NOMO-1 treated with dmso at 0.1 percent for 144 hours (cell line): ENCODE data around the gene RAPGEF2.
"Not testable (repeated sequence)": the region's sequence is repeated elsewhere in the genome, so short reads cannot be mapped to it uniquely, and the experiment has no call there.

Experiments
- DNase-seq: peaks from one replicate; lab custom pipeline; 2025; ENCODE audit not compliant: unreplicated experiment; lab: John Stamatoyannopoulos, UW

RAPGEF2 gene

DNA sequence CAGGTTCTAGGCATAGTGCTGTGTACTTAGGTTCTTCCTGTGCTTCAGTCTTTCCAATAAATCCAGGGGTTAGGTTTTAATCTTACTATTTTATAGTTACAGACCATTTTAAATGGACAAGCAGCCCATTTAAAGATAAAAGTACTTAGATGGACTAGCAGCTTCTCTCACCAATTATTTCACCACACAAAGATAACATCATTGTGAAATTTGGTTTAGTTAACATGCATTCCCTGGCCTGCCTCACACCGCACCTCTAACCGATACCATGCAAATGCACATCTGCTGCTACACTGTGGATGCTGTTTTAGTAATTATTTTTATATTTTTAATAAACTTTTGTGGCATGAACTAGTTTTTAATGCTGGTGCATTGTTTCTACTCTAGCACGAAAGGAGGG, 252.6 kb downstream of the RAPGEF2 start:
- no peak for DNase-seq

DNA sequence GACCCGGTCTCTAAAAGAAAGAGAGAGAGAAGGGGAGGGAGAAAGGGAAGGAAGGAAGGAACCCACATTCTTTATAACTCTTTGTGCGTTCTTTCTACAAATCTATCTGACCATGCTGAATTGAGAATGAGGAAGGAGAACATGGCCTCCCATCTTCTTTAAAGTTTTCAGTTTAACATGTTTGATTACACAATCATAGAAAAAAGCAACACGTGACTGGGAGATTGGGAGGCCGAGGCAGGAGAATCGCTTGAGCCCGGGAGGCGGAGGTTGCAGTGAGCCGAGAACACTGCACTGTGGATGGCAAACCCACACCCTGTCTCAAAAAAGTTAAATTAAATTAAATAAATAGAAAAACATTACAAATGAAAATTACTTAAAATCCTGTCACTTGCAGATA, 254.5 kb downstream of the RAPGEF2 start:
- no peak for DNase-seq

DNA sequence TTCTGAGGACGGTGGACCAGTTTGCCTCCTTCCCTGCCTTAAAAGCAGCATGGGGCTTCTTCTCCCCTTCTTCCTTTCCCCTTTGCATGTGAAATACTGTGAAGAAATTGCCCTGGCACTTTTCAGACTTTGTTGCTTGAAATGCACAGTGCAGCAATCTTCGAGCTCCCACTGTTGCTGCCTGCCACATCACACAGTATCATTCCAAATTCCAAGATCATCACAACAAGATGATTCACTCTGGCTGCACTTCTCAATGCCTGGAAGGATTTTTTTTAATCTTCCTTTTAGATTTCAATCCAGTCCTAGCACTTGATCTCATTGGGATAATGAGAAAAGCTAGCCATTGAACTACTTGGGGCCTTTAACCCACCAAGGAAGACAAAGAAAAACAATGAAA, 255.3 kb downstream of the RAPGEF2 start:
- DNase-seq, result no peak

DNA sequence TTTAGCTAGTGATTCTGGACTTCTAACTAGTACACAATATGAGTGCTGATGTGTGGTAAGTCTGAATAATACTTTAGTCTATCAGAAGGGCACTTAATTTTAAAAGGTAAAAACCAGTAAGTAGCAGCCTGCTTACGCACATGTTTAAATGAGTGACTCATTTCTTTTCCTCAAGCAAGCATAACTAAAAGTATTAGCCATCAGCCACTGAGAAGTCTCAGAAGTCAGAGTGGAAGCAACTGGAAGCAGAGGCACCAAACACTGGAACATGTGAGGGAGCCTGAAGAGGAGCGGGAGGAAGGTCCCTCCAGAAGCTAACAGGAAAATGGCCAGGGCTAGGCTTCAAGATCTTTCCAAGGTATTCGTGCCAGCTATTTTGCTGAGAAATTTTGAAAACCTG, 257.7 kb downstream of the RAPGEF2 start:
- DNase-seq, result no peak

GRCh38 chr4:159363361-159363760, 260.5 kb downstream of the RAPGEF2 start:
- DNase-seq, result no peak

- DNase-seq, result no peak
Observed at GRCh38 chr4:159366966-159367780, 264.3 kb downstream of the RAPGEF2 start.

GRCh38 chr4:159367781-159368080, 264.9 kb downstream of the RAPGEF2 start:
- DNase-seq, result no peak

GRCh38 chr4:159368320-159368719, 265.4 kb downstream of the RAPGEF2 start:
- no peak for DNase-seq

DNA sequence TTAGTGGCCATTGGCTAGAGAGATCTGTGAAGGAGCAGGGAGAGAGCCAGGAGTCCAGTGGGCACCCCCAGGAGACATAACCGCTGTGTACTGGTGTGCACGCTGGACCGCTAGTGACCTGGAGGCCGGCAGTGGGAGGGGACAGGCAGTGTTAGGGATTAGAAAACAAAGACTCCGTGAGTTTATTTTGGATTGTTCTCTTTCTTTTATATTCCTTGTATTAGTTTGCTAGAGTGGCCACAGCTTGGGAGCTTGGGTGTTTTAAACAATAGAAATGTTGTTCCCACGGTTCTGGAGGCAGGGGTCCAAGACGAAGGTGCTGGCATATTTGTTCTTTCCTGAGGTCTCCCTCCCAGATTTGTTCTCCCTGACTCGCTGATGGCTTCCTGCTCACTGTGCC, 266.4 kb downstream of the RAPGEF2 start:
- DNase-seq, result no peak

- DNase-seq, result no peak
Observed at GRCh38 chr4:159370286-159370685, 267.4 kb downstream of the RAPGEF2 start.

- no peak for DNase-seq
Observed at GRCh38 chr4:159374749-159375530, 272.1 kb downstream of the RAPGEF2 start.

GRCh38 chr4:159376289-159376688, 273.4 kb downstream of the RAPGEF2 start:
- DNase-seq, result no peak

DNA sequence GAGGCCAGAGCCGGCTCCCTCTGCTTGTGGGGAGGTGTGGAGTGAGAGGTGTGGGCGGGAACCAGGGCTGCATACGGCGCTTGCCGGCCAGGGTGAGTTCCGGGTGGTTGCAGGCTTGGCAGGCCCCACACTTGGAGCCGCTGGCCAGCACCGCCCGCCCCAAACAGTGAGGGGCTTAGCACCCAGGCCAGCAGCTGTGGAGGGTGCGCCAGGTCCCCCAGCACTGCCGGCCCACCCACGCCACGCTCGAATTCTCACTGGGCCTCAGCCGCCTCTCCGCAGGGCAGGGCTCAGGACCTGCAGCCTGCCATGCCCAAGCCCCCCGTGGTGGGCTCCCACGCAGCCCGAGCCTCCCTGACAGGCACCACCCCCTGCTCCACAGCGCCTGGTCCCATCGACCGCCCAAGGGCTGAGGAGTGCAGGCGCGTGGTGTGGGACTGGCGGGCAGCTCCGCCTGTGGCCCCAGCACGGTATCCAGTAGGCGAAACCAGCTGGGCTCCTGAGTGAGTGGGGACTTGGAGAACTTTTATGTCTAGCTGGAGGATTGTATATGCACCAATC, 275.3 kb downstream of the RAPGEF2 start:
- no peak for DNase-seq

DNA sequence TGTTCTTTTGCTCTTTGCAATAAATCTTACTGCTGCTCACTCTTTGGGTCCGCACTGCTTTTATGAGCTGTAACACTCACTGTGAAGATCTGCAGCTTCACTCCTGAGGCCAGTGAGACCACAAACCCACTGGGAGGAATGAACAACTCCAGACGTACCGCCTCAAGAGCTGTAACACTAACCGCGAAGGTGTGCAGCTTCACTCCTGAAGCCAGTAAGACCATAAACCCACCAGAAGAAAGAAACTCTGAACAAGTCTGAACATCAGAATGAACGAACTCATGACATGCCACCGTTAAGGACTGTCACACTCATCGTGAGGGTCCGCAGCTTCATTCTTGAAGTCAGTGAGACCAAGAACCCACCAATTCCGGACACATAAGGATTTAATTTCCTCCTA, 276.2 kb downstream of the RAPGEF2 start:
- DNase-seq, result not testable (repeated sequence)

DNA sequence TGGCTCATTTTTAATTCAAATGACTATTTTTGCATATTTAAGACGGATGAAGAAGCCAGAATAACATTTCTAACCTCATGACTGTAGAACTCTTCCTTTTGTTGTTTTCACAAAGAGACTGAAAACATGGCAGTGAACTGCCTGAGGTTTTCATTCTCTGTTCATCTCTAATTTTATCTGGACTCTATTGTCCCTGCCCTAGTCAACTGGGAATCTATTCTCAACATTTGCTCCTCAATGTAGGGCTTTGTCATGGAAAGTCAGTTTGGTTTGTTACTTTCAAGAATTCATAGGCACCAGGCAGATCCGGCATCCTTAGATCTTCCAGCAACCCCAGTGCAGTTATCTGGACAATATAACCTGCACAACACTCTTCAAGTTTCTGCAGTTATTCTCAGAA, 277.0 kb downstream of the RAPGEF2 start:
- DNase-seq, result no peak

DNA sequence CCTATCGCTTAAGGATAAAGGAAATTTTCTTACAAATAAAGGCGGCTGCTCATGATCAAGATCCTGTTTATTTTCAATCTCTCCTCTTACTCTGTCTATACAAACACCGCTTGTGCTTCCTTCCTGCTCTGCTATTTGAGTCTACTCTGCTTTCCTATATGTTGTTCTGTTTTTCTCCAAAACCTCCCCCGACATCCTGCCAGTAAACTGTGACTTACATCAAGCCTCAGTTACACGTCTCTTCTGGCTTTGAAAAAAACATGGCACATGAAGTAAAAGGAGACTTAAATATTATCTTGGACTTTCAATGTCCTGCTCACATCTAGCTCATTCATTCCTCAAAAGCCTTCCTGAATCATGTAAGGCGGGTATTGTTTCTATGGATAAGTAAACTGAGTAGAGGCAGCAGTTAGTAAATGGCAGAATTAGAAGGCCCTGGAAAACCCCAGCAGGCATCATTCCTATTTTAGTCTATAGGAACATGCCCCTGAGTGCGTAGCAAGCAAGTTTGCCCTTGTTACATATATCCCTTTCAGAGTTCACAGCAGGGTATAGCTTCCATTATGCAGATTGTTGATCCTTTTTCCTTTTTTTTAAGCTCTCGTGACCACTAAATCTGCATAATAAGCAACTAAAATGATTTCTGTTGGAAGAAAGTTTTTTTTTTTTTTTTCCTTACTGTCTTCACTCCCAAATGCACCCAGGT, 280.1 kb downstream of the RAPGEF2 start:
- no peak for DNase-seq

DNA sequence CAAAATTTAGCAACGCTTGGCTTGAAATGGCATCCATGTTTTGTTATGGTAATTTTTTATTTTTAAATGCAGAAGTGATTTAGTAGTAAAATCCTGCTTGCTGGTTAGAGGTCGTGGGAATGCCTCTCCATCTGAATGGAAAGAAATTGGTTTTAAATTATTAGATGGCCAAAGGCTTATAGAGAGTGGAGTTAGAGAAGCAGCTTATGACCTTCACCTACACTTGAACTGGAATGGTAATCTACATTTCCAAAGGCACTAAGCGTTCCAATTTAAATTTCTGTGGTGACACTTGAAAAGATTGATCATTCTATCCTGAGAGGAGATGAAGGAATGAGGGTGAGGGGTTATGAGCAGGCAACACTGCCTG, 280.7 kb downstream of the RAPGEF2 start:
- no peak for DNase-seq

GRCh38 chr4:159384017-159384416, 281.1 kb downstream of the RAPGEF2 start:
- no peak for DNase-seq

DNA sequence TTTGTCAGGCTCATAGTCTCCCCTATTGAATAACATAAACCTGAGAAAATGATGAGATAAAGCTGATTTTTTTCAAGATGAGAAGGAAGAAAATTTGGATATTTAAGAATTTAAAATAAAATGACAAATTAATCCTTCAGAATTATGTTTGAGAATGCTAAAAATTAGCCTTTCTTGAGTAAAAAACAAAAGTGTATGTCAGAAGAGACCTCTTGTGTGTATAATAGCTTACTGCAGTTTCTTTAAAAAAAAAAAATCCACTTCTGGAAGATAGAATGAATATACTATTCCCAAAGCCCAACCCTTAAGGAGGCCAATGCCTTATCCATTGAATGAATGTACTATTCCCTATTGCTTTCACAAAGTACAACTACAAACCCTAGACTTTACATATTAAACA, 281.8 kb downstream of the RAPGEF2 start:
- DNase-seq, result no peak

DNA sequence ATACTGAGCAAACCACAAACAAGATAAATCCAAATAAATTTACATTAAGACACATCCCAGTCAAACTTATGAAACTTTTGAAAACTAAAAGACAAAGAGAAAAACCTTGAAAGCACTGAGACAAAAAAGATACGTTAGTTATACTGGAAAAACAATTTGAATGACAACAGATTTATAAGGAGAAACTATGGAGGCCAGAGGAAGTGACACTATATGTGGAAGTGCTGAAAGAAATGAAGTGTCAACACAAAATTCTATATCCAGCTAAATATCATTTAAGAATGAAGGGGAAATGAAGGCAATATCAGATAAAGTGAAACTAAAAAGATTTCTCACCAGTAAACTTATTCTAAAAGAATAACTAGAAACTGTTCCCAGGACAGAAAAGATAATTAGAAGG, 283.7 kb downstream of the RAPGEF2 start:
- no peak for DNase-seq

DNA sequence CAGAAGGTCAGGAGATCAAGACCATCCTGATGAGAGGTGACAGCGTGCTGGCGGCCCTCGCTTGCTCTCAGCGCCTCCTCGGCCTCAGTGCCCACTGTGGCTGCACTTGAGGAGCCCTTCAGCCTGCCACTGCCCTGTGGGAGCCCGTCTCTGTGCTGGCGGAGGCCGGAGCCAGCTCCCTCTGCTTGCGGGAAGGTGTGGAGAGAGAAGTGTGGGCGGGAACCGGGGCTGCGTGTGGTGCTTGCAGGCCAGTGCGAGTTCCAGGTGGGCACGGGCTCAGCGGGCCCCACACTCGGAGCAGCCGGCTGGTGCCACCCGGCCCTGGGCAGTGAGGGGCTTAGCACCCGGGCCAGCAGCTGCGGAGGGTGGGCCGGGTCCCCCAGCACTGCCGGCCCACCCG, 286.9 kb downstream of the RAPGEF2 start:
- no peak for DNase-seq

DNA sequence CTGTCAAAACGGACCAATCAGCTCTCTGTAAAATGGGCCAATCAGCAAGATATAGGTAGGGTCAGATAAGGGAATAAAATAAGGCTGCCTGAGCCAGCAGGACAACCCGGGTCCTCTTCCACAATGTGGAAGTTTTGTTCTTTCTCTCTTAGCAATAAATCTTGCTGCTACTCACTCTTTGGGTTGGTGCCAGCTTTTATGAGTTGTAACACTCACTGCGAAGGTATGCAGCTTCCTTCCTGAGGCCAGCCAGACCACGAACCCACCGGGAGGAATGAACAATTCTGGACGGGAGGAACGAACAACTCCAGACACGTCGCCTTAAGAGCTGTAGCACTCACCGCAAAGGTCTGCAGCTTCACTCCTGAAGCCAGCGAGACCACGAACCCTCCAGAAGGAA, 287.8 kb downstream of the RAPGEF2 start:
- no peak for DNase-seq
